OCI-LY1 (cell line): ENCODE data around the gene MYB.
"Not testable (repeated sequence)": the region's sequence is repeated elsewhere in the genome, so short reads cannot be mapped to it uniquely, and the experiment has no call there.

Experiments
- H2AFZ ChIP-seq: fragments of 200-600 bp; sonication (generic), shearing (Covaris generic); 2 replicates; pipeline ENCODE4 v1.6.0; 2014; ENCODE audit warnings: antibody characterized with exemption, mild to moderate bottlenecking, low read length
- H3F3A ChIP-seq: fragments of 200-600 bp; sonication (generic), shearing (Covaris generic); 2 replicates; pipeline ENCODE4 v1.6.0; 2014; ENCODE audit warnings: mild to moderate bottlenecking, antibody characterized with exemption, low read length, moderate library complexity; ENCODE audit not compliant: insufficient read depth
- H3K27ac ChIP-seq: fragments of 200-600 bp; sonication (generic); 2 replicates; pipeline ENCODE4 v1.5.1; 2014; ENCODE audit warnings: low read length, mixed run types, mild to moderate bottlenecking, low read depth; ENCODE audit not compliant: poor library complexity, severe bottlenecking
- H3K27me3 ChIP-seq: fragments of 200-600 bp; sonication (generic); 2 replicates; pipeline ENCODE4 v1.6.0; 2014; ENCODE audit warnings: antibody characterized with exemption, mild to moderate bottlenecking, low read length, moderate library complexity; ENCODE audit not compliant: insufficient read depth
- H3K36me3 ChIP-seq: fragments of 200-600 bp; sonication (generic); 2 replicates; pipeline ENCODE4 v1.6.1; 2014; ENCODE audit warnings: mild to moderate bottlenecking, antibody characterized with exemption, low read length, moderate library complexity, mixed read lengths; ENCODE audit not compliant: insufficient read depth
- H3K4me1 ChIP-seq: fragments of 200-600 bp; sonication (generic); 2 replicates; pipeline ENCODE4 v1.5.1; 2014; ENCODE audit warnings: mild to moderate bottlenecking, low read length, moderate library complexity; ENCODE audit not compliant: insufficient read depth, severe bottlenecking
- H3K4me2 ChIP-seq: fragments of 200-600 bp; sonication (generic), shearing (Covaris generic); 2 replicates; pipeline ENCODE4 v1.6.1; 2014; ENCODE audit warnings: low read length
- H3K4me3 ChIP-seq: fragments of 200-600 bp; sonication (generic); 2 replicates; pipeline ENCODE4 v1.5.1; 2014; ENCODE audit warnings: low read length, low read depth, mild to moderate bottlenecking, mixed read lengths; ENCODE audit not compliant: poor library complexity, severe bottlenecking
- H3K79me2 ChIP-seq: fragments of 200-600 bp; shearing (Covaris generic); 2 replicates; pipeline ENCODE4 v1.6.1; 2016; ENCODE audit warnings: mixed run types, low read length, mixed read lengths; ENCODE audit not compliant: insufficient read depth
- H3K9ac ChIP-seq: fragments of 200-600 bp; sonication (generic), shearing (Covaris generic); 2 replicates; pipeline ENCODE4 v1.6.1; 2014; ENCODE audit warnings: mild to moderate bottlenecking, low read length, mixed read lengths
- H3K9me2 ChIP-seq: fragments of 200-600 bp; sonication (generic), shearing (Covaris generic); 2 replicates; pipeline ENCODE4 v1.6.1; 2014; ENCODE audit warnings: low read depth, mild to moderate bottlenecking, low read length, mixed read lengths
- H3K9me3 ChIP-seq: fragments of 200-600 bp; shearing (Covaris generic); 2 replicates; pipeline ENCODE4 v1.6.1; 2014; ENCODE audit warnings: low read length, mixed read lengths
- H4K20me1 ChIP-seq: fragments of 200-600 bp; sonication (generic), shearing (Covaris generic); 2 replicates; pipeline ENCODE4 v1.6.0; 2016; ENCODE audit warnings: mild to moderate bottlenecking, low read length; ENCODE audit not compliant: insufficient read depth
- CTCF ChIP-seq: fragments of 200-600 bp; sonication (generic), shearing (Covaris generic); IDR thresholded peaks from 2 replicates; pipeline ENCODE4 v1.5.1; 2017; ENCODE audit warnings: mild to moderate bottlenecking, antibody characterized with exemption, low read length, moderate library complexity, mixed read lengths
- EZH2 ChIP-seq: fragments of 200-600 bp; sonication (generic), shearing (Covaris generic); IDR thresholded peaks from 2 replicates; pipeline ENCODE4 v1.8.0; 2017; ENCODE audit warnings: borderline replicate concordance, mixed run types, mild to moderate bottlenecking, antibody characterized with exemption, low read length, moderate library complexity, mixed read lengths

Gene MYB

GRCh38 chr6:135163440-135163738 is 17.7 kb upstream of the MYB start:
- Histone ChIP-seq H3K9me3 (no peaks in the 10 kb centered on the region), H2AFZ (0 out of 2 replicates have a peak overlapping the region, but pooled peaks have one; percentile 23), H3K4me3 (no peak overlapping the region), H3K9me2 (no peaks in the 10 kb centered on the region), H3K79me2 (no peaks in the 10 kb centered on the region), H3K4me1 (peaks cover 19% of the 10 kb centered on the region), H3K4me2 (no peak overlapping the region), H3K9ac (no peak overlapping the region), H3K27ac (no peak overlapping the region), H3K36me3 (no peaks in the 10 kb centered on the region), H4K20me1 (no peaks in the 10 kb centered on the region), H3K27me3 (no peaks in the 10 kb centered on the region), H3F3A (no peaks in the 10 kb centered on the region)
- no peak for TF ChIP-seq CTCF
- no peak for TF ChIP-seq EZH2

- not testable (repeated sequence) for H4K20me1 ChIP-seq, H3K36me3 ChIP-seq, H3K9ac ChIP-seq, H3K9me2 ChIP-seq, H3K27me3 ChIP-seq, H3K27ac ChIP-seq, H3K4me2 ChIP-seq, H3K79me2 ChIP-seq, H3K9me3 ChIP-seq, H3K4me3 ChIP-seq, H3F3A ChIP-seq, H2AFZ ChIP-seq
- peaks cover 17% of the 10 kb centered on the region for H3K4me1 ChIP-seq
These were observed 16.7 kb upstream of the MYB start for GRCh38 chr6:135164387-135164786.

- H3K36me3 ChIP-seq: no peaks in the 10 kb centered on the region
- H3K9me3 ChIP-seq: no peaks in the 10 kb centered on the region
- H3K4me2 ChIP-seq: no peak overlapping the region
- no peaks in the 10 kb centered on the region for H3K79me2 ChIP-seq
- TF ChIP-seq CTCF (no peak), EZH2 (no peak)
- H3F3A ChIP-seq: no peaks in the 10 kb centered on the region
- H3K9ac ChIP-seq: no peak overlapping the region
- H3K27ac ChIP-seq: no peak overlapping the region
- no peaks in the 10 kb centered on the region for H3K9me2 ChIP-seq
- no peaks in the 10 kb centered on the region for H3K27me3 ChIP-seq
- no peak overlapping the region for H3K4me3 ChIP-seq
- H2AFZ ChIP-seq: no peak overlapping the region
- no peaks in the 10 kb centered on the region for H4K20me1 ChIP-seq
- H3K4me1 ChIP-seq: peaks cover 11% of the 10 kb centered on the region
These were observed 16.1 kb upstream of the MYB start for GRCh38 chr6:135165031-135165430.

GRCh38 chr6:135166515-135166914 is 14.6 kb upstream of the MYB start:
- no peaks in the 10 kb centered on the region for H3K9me3 ChIP-seq
- no peaks in the 10 kb centered on the region for H3K9me2 ChIP-seq
- H4K20me1 ChIP-seq: no peaks in the 10 kb centered on the region
- no peak overlapping the region for H3K4me2 ChIP-seq
- TF ChIP-seq CTCF (no peak), EZH2 (no peak)
- H3K36me3 ChIP-seq: no peaks in the 10 kb centered on the region
- peaks cover 10% of the 10 kb centered on the region for H3K4me1 ChIP-seq
- no peaks in the 10 kb centered on the region for H3K79me2 ChIP-seq
- no peaks in the 10 kb centered on the region for H3F3A ChIP-seq
- no peak overlapping the region for H3K4me3 ChIP-seq
- H3K9ac ChIP-seq: no peak overlapping the region
- no peaks in the 10 kb centered on the region for H3K27me3 ChIP-seq
- no peak overlapping the region for H2AFZ ChIP-seq
- no peak overlapping the region for H3K27ac ChIP-seq
